ENCODE results near the gene KNCN. TPM values are rescaled to one million over a fixed set of nuclear protein-coding genes. Genes with fewer than 3 reads are reported as not detected.

The KNCN gene
- total RNA-seq, 1 experiment from 2014 or later: not detected

DNA sequence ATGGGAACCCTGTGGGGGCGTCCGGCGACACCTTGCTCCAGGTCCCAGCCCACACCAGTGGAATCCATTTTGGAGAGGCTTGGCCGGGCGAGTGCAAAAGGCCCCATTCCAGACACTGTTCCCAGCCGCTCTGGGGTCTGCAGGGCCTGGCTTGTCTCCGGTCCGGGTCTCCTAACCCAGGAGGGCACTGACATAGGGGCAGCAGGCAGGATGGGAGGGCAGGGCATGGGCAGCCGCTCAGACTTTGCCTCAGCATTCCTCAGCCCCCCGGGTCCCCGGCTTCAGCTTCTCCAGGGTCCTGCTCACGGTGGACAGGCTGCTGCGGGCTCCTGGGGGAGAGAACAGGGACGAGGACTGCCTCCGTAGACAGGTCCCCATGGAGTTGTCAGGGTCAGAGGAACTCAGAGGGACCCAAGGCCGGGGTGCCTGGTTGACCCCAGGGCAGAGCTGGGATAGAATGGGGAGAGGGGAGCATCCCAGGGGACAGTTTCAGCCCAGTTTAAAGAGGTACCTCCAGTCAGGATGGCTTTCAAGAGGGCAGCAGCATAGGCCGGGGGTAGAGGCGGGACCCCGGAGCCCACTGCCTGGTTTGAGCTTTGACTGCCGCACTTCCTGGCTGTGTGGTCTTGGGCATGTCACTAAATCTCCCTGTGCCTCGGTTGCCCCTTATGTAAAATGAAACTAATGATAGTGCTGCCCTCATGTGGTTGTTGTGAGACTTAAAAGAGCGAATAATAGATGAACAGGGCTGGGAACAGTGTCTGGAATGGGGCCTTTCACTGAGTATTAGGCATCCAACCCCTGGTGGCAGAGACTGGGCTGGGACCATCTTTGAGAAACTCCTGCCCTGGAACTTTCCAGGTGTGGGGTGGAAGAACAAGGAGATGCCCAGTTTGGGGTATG is 3.7 kb downstream of the KNCN start:
- TF ChIP-seq, protein P1, sequence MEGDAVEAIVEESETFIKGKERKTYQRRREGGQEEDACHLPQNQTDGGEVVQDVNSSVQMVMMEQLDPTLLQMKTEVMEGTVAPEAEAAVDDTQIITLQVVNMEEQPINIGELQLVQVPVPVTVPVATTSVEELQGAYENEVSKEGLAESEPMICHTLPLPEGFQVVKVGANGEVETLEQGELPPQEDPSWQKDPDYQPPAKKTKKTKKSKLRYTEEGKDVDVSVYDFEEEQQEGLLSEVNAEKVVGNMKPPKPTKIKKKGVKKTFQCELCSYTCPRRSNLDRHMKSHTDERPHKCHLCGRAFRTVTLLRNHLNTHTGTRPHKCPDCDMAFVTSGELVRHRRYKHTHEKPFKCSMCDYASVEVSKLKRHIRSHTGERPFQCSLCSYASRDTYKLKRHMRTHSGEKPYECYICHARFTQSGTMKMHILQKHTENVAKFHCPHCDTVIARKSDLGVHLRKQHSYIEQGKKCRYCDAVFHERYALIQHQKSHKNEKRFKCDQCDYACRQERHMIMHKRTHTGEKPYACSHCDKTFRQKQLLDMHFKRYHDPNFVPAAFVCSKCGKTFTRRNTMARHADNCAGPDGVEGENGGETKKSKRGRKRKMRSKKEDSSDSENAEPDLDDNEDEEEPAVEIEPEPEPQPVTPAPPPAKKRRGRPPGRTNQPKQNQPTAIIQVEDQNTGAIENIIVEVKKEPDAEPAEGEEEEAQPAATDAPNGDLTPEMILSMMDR (IDR thresholded peaks at IDR 0.05; ENCODE audit: unreplicated experiment): peak; percentile 67
- no peaks in the 10 kb centered on the region for H3K9me3 Mint-ChIP-seq (ENCODE audit: low read depth, unreplicated experiment)
- peak; percentile 29 for DNase-seq
- peaks cover 88% of the 10 kb centered on the region for H3K27me3 Mint-ChIP-seq (ENCODE audit: unreplicated experiment)
- intact Hi-C loops (cut with micrococcal nuclease; ENCODE audit: unreplicated experiment): loop anchor here (1.0 kb wide), 1 partner anchor 100 kb away; no protein-coding TSS in a partner anchor
- no TSS peak for BruUV-seq (replicated peaks)
- CTCF ChIA-PET: interaction anchor here (0.6 to 1.4 kb wide), 5 partner anchors 13 to 560 kb away, joined by 3 to 5 read pairs (median 3); a partner anchor contains a TSS
- peaks cover 11% of the 10 kb centered on the region for H3K4me1 Mint-ChIP-seq (ENCODE audit: low read depth, unreplicated experiment)
- H3K4me3 Mint-ChIP-seq (ENCODE audit: low read depth, unreplicated experiment): no peak overlapping the region
- H3K27ac Mint-ChIP-seq (ENCODE audit: unreplicated experiment): no peak overlapping the region
- no peaks in the 10 kb centered on the region for H3K36me3 Mint-ChIP-seq (ENCODE audit: insufficient read depth, unreplicated experiment)

DNA sequence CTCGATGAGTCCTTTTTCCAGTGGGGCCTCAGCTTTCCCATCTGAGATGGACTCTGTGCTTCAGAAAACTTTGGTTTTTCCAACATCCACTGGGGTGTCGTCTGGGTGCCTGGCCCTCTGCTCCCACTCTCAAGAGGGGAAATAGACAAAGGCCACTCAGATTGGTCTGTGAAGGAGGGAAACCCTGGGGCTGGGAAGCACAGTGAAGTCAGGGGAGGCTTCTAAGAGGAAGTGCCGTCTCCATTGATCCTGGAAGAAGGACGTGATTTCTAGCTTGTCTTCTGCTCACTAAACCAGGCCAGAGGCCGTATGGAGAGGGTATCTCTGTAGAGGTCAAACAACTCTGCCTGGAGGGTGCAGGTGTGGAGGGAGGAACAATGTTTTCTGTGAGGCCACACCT is 5.2 kb downstream of the KNCN start:
- Mint-ChIP-seq H3K4me3 (ENCODE audit: low read depth, unreplicated experiment) (no peak overlapping the region), H3K36me3 (ENCODE audit: insufficient read depth, unreplicated experiment) (no peaks in the 10 kb centered on the region), H3K4me1 (ENCODE audit: low read depth, unreplicated experiment) (peaks cover 11% of the 10 kb centered on the region), H3K27me3 (ENCODE audit: unreplicated experiment) (peaks cover 88% of the 10 kb centered on the region), H3K9me3 (ENCODE audit: low read depth, unreplicated experiment) (no peaks in the 10 kb centered on the region), H3K27ac (ENCODE audit: unreplicated experiment) (no peak overlapping the region)
- TF ChIP-seq, protein P1 (IDR thresholded peaks at IDR 0.05; ENCODE audit: unreplicated experiment): no peak
- CTCF ChIA-PET: interaction anchor here (1.0 to 1.4 kb wide), 2 partner anchors 13 to 99 kb away, joined by 3 read pairs; no protein-coding TSS in a partner anchor
- BruUV-seq (replicated peaks): no TSS peak
- DNase-seq: no peak
- intact Hi-C loops (cut with micrococcal nuclease; ENCODE audit: unreplicated experiment): no loop called here

DNA sequence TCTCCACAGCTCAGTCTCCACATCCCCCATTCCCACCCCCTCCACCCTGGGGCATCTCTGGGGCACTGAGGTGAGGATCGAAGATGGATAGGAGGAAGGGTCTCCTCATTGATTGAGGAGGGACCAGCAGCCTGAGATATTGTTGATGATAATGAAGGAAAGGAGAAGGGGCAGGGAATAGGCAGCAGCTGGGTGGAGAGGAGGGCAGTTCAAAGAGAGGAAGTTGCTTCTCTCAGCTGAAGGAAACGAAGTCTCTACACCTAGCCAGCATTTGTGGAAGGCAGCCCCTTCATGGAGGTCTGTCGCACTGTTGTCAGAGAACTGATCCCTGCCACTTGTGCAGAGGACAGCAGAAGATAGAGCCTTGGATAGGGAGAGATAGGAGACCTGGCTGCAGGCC is 5.7 kb downstream of the KNCN start:
- H3K36me3 Mint-ChIP-seq (ENCODE audit: insufficient read depth, unreplicated experiment): no peaks in the 10 kb centered on the region

DNA sequence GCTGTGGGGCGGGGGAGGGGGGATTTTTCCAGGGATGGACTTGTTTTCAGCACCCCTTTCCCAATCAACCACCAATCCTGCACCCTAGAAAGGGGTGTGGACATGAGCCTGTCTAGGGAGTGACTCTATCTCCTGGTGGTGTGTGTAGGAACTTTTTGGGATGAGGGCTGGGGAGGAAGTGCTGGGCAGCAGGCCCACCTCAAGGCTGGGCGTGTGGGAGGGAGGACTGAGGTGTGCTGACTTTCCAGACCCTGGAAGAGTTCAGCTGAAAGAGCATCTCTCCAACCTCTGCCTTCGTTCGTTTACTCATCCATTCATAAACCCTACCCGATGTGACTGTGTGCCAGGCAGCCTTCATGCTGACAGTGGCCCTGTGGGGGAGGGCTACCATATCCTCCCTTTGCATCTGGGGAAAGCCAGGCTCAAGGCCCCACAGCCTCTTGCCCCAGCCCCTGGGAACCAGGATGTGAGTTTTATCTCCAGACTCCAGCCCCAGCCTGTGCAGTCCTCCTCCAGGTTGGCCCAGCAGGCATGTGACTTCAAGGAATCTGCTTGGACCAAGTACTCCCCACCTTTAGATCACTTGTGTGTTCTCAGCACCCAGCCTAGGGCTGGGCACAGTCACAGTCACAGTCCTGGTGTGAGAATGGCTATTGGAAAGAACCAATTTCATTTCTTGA is 6.7 kb downstream of the KNCN start:
- Mint-ChIP-seq H3K4me3 (ENCODE audit: low read depth, unreplicated experiment) (no peak overlapping the region), H3K27me3 (ENCODE audit: unreplicated experiment) (peaks cover 88% of the 10 kb centered on the region), H3K9me3 (ENCODE audit: low read depth, unreplicated experiment) (no peaks in the 10 kb centered on the region), H3K27ac (ENCODE audit: unreplicated experiment) (no peak overlapping the region), H3K4me1 (ENCODE audit: low read depth, unreplicated experiment) (peaks cover 7% of the 10 kb centered on the region), H3K36me3 (ENCODE audit: insufficient read depth, unreplicated experiment) (no peaks in the 10 kb centered on the region)
- CTCF ChIA-PET: interaction anchor here (1.0 to 1.4 kb wide), 3 partner anchors 12 to 98 kb away, joined by 3 read pairs; no protein-coding TSS in a partner anchor
- BruUV-seq (replicated peaks): no TSS peak
- TF ChIP-seq, protein P1 (IDR thresholded peaks at IDR 0.05; ENCODE audit: unreplicated experiment): no peak
- no peak for DNase-seq
- intact Hi-C loops (cut with micrococcal nuclease; ENCODE audit: unreplicated experiment): no loop called here

More for the DNA sequence above, 5.7 kb downstream of the KNCN start:
- Mint-ChIP-seq H3K27ac (ENCODE audit: unreplicated experiment) (no peak overlapping the region), H3K4me3 (ENCODE audit: low read depth, unreplicated experiment) (no peak overlapping the region), H3K9me3 (ENCODE audit: low read depth, unreplicated experiment) (no peaks in the 10 kb centered on the region), H3K4me1 (ENCODE audit: low read depth, unreplicated experiment) (peaks cover 11% of the 10 kb centered on the region), H3K27me3 (ENCODE audit: unreplicated experiment) (peaks cover 88% of the 10 kb centered on the region)
- no TSS peak for BruUV-seq (replicated peaks)
- intact Hi-C loops (cut with micrococcal nuclease; ENCODE audit: unreplicated experiment): no loop called here
- CTCF ChIA-PET: interaction anchor here (1.0 to 1.4 kb wide), 3 partner anchors 13 to 99 kb away, joined by 3 read pairs; no protein-coding TSS in a partner anchor
- TF ChIP-seq, protein P1 (IDR thresholded peaks at IDR 0.05; ENCODE audit: unreplicated experiment): no peak
- no peak for DNase-seq

All from Calu3 (cell line).